HG03039 (cell line): ENCODE data around the gene SPATA13.
"Not testable (repeated sequence)": the region's sequence is repeated elsewhere in the genome, so short reads cannot be mapped to it uniquely, and the experiment has no call there.

ENCODE experiments used
- ATAC-seq: cut with Tn5 transposase; IDR thresholded peaks from one replicate; pipeline ENCODE4 v1.9.1; 2021; ENCODE audit warnings: mild to moderate bottlenecking, moderate library complexity; ENCODE audit not compliant: unreplicated experiment

SPATA13 gene

GRCh38 chr13:24194447-24194846 is 33.9 kb downstream of the SPATA13 start:
- no peak for ATAC-seq

DNA sequence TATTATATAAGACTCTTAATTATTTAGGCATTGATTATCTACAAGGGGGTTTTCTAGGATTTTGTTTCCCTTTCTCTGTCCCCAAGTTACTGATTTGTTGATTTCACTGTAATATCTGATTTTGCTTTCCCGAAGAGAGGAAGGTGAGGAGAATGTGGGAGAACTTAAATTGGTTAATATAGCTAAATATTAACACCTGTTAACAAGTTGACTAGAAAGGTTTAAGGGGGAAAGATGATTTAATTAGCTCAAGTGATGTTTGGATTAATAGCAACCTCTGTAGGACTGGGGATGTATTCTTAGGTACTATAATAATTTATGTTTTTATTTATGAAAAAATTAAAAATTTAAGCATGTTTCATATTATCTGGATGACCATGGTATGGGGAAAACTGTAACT is 35.1 kb downstream of the SPATA13 start:
- ATAC-seq = no peak

DNA sequence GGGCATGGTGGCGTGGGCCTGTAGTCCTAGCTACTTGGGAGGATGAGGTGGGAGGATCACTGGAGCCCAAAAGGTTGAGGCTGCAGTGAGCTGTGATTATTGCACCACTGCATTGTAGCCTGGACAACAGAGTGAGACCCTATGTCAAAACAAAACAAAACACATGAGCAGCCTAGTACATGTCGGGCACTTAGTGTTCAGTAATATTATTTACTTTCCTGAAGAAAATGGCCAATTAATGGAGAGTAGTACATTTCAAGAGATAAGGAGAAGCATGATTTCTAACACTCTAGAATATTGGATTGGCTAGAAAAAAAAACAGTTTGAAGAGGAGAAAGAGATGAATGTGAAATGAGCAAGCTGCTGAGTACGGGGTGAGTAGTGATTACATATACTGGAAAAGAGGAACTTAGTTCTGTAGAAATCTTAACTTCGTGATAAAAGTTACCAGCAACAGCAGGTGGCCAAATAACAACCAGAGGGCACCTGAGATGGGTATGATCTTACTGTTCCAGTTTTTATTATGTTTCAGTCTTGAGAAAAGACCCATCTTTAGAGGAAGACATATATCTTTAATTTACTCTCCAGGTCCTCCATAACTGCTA is 36.2 kb downstream of the SPATA13 start:
- ATAC-seq = no peak

DNA sequence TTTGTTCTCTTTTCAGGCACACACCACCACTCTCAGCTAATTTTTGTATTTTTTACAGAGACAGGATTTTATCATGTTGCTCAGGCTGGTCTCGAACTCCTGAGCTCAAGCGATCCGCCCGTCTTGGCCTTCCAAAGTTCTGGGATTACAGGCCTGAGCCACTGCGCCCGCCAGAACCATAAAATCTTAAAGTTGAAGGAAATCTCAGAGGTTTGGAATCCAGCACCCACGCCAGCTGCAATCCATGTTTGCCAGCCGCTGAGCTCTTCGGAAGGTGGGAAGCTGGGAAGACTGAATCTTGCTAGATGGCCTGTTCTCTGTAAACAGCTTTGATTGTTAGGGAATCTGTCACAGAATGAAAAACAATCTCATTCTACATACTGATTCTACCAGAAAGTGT is 38.5 kb downstream of the SPATA13 start:
- no peak for ATAC-seq

DNA sequence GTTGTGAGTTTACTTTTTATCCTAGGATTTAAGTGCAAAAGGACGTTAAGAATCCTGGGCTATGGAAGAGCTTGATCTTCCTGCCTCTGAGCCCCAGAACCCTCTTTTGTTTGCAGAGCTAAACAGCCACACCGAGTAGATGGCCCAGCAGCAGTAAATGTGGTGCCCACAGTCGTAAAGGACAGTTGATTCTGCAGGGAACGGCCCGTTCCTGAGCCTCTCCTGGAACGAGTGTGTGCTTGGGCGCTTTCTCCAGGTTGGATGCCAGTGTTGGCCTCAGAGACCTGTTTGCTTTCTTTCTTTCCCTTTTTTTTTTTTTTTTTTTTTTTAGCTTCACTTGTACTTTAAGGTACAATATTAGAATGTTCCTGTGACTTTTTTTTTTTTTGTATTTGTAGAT is 41.7 kb downstream of the SPATA13 start:
- ATAC-seq = no peak

GRCh38 chr13:24203273-24203672 is 42.8 kb downstream of the SPATA13 start:
- ATAC-seq = no peak

DNA sequence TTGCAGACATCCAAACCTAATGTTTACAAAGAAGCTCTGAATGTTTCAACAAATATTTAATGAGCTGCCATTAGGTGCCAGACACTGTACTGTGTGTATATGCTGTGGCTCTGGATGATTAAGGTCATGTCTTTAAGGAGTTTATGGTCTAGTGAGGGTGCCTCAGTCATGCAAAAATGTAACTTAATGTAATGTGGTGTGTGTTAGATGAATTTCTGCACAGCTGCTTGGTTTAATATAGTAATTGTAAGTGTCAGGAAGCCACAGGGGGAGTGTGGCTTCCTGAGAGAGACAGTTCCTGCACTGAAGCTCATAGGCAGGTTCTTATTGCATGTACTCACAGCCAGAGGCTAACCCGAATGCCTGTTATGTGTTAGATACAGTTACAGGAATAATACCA is 43.3 kb downstream of the SPATA13 start:
- ATAC-seq = no peak

DNA sequence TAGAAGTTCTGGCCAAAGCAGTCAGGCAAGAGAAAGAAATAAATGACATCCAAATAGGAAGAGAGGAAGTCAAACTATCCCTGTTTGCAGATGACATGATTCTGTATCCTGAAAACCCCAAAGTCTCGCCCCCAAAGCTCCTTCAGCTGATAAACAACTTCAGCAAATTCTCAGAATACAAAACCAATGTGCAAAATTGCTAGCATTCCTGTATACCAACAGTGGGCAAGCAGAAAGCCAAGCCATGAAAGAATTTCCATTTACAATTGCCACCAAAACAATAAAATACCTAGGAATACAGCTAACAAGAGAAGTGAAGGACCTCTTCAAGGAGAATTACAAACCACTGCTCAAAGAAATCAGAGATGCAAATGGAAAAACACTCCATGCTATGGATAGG is 44.6 kb downstream of the SPATA13 start:
- ATAC-seq = not testable (repeated sequence)

DNA sequence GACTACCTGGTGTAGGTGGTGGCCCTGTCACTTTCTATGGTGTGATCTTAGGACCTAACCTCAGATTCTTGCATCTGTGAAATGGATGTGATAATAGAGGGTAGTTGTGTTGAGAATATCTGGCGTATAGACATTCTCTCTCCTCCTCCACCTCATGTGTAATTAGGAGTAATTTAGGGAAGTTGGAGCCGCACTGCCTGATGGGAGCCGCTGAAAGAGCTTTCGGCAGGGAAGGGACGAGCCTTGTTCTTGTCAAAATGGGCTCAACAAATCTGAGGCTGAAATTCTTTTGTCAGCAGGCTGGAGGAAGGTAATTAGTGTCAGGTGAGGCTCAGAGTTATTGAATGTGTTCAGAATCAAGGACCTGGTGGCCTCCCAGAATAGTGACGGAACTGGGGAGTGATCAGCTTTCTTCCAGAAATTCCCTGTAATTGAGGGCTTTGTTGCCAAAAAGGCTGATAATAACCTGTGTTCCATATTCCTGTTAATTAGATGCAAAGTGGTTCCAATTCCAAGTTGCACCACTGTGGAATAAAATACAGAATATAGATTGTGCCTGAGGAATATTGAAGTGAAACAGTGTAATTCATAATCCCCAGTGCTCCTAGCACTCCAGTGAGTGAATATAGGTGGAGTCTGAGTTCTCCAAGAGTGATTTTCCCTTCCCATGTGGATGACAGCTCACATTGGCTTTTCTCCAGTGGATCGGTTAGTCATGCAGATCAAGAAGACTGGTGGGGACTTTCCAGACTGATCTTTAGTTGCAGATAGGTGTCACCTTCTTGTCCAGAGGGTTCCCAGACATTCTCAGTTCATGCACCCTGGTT is 47.5 kb downstream of the SPATA13 start:
- no peak for ATAC-seq

- no peak for ATAC-seq
Measured at GRCh38 chr13:24209138-24209537, 48.6 kb downstream of the SPATA13 start.

- no peak for ATAC-seq
Measured at GRCh38 chr13:24212254-24212653, 51.7 kb downstream of the SPATA13 start.

DNA sequence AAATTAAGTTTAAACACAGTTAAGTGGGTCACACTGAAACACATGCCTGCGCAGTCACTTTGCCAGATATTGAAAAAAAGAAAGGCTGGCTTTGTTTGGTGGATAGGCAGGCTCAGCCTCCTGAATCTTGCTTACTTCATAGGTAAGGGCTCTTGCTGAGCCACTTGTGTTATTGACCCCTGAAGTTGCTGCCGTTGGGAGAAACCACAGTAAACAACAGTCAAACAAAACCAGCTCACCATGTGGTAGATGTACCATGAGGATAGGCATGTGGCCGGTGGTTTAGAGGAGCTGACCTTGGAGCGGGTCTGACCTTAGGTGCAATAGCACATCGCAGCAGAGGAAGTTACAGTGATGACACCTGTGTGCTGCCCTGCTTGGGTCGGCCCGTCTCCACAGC is 52.2 kb downstream of the SPATA13 start:
- ATAC-seq = no peak

- no peak for ATAC-seq
Measured at GRCh38 chr13:24213932-24214331, 53.4 kb downstream of the SPATA13 start.

DNA sequence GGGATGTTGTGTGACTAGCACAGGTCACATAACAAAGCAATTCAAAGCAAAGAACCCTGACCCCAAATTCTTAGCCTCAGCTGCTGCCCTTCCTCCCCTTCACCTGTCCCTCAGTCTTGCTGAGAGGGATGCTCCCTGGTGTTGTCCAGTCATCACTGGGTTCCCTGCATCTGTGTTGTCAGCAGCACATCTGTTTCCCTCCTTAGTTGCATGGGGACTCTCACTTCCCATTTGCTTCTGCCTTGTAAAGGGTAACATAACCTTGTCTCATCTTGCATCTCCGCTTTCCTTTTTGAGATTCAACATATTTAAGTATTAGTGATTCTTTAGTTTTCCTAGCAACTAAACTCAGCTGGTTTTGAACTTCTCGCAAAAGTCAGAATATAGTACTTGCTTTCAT is 54.0 kb downstream of the SPATA13 start:
- ATAC-seq = peak; percentile 43

DNA sequence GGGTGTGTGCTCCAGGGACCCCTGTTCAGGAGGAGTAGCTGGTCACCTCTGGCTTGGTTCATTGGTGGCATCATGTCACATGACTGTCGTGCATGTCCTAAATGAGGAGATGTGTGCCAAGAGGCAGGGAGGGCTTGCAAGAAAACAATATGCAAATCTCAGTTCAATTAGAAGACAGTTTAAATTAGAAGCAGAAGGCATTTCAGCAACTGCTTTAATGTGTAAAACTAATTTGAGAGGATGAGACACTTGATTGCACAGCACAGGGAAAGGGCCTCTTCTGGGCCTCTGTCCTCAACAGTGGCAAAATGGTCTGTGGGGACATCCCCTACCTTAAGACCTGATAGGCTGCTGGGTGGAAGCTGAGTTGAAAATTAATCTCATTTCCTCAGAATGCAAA is 54.6 kb downstream of the SPATA13 start:
- ATAC-seq = no peak

GRCh38 chr13:24215732-24216131 is 55.2 kb downstream of the SPATA13 start:
- no peak for ATAC-seq

DNA sequence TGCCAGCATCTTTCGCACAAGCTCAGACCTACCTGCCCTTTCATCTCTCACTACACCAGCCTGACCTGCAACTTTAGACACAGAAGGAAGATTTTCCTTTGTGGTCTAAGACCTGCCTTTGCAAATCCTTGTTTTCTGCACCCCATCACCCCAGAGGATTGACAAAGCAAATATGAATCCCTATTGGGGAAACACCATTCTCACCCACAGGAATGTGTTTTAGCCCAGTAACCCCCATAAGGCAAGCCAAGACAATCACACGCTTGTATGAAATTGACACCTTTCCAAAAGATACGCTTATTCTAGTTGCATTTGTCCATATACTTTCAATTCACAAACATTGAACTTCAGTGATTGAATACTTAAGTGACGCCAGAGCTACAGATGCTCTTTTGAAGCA is 55.7 kb downstream of the SPATA13 start:
- ATAC-seq = no peak

DNA sequence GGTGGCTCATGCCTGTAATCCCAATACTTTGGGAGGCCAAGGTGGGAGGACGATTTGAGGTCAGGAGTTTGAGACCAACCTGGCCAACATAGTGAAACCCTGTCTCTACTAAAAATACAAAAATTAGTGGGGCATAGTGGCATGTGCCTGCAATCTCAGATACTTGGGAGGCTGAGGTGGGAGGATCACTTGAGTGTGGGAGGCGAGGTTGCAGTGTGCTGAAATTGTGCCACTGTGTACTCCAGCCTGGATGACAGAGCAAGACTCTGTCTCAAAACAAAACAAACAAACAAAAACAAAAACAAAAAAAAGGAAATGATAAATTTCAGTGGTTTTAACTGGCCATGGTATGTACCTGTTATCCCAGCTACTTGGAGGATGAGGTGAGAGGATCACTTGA is 56.3 kb downstream of the SPATA13 start:
- not testable (repeated sequence) for ATAC-seq

- no peak for ATAC-seq
Measured at GRCh38 chr13:24217601-24218281, 57.2 kb downstream of the SPATA13 start.

DNA sequence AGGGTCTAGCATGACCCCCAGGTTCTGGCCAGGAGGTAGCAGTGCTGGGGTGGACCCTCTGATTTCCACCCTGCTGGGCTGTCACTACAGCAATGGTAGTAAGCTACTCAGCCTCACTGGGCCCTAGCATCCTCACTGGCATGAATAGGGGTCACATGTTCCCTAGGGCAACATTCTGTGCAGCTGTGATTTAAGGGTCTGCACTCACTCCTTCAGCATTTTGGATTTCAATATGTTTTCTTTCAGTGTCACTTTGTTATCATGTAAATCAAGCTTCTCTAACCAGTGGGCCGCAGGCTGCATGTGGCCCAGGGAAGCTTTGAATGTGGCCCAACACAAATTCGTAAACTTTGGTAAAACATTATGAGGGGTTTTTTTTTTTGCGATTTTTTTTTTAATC is 57.8 kb downstream of the SPATA13 start:
- ATAC-seq = no peak

- no peak for ATAC-seq
Measured at GRCh38 chr13:24218977-24219376, 58.5 kb downstream of the SPATA13 start.

DNA sequence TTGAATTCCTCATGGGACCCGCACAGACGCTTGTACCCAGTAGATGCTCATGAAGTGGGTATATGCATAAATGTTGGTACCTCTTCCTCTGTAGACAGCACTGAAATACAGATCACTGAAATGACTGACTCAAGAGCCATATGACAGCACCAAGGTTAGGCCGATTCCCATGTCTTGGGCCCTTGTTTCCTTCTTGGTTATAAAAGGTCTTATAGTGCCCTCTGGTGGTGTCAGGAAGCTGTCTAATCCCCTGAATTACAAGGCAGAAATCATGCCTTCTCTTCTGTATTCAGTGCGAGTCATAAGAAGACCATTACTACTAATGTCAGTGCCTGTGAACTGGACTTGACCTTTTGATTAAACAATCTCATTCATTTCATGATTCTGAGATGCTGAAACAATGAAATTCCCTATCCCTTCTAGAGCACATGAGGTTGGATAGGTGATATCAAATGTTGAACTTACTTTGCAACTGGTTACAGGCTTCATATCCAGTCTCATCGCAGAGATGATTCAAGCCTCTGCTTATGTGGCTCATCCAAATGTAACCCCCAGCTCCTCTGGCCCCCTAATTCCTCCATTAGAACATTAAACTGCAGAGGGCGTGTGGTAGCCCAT is 59.7 kb downstream of the SPATA13 start:
- ATAC-seq = peak; percentile 48
